Measurements from ENCODE around the gene PACRG.

The PACRG gene

DNA sequence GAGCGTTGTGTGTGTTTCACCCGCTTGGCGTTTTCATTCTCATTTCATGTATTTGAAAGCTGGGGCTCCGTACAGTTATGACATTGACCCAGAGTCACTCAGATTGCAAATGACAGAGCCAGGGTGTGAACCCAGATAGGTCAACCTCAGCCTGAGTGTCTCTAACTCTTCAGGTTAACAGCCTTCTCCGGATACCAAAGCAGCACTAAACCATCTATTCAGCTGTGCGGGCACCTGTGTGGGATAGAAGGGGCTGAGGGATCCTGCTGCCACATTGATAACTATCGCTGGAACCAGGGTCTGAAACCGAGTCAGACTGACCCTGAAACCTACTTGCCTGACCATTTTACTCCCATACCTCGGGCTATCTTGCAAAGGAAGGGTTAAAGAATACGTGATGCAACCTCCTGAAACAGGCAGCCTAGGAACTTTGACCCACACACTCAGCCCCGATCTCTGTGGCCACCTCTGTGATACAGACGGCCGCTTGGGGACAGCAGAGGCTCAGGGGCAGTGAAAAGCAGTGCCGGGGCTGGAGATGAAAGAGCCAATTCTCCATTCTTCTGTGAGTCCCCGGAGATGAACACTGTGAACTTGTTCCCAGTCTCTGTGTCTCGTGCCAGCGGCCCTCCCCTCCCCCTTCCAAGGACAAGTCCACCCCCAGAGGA is 453.2 kb downstream of the PACRG start:
- Histone ChIP-seq H2BK120ac (ENCODE audit: low read depth, low read length) (no peak overlapping the region), H3K36me3 (ENCODE audit: control insufficient read depth in 1 of 2, insufficient read depth in 2 of 2, low read depth in 1 of 2, low read length in 2 of 2) (no peaks in the 10 kb centered on the region), H3K9me3 (ENCODE audit: control insufficient read depth, low read length) (no peaks in the 10 kb centered on the region), H3K4ac (ENCODE audit: low read depth in 1 of 2, low read length in 2 of 2) (peak overlapping the region in 1 of 2 experiments; percentile 71), H3K79me1 (replicated peaks; ENCODE audit: low read length, poor library complexity, severe bottlenecking) (peaks cover 2% of the 10 kb centered on the region), H2BK15ac (ENCODE audit: low read depth, poor library complexity, severe bottlenecking) (no peak overlapping the region), H3K9ac (ENCODE audit: low read length) (peak overlapping the region; percentile 78), H3K4me1 (ENCODE audit: control insufficient read depth, insufficient read depth, low read depth, low read length) (peaks cover 5% of the 10 kb centered on the region), H4K91ac (ENCODE audit: low read length) (no peak overlapping the region), H3K27ac (ENCODE audit: low read length, poor library complexity, severe bottlenecking) (no peak overlapping the region), H3K4me3 (ENCODE audit: insufficient read depth in 1 of 2, low read depth in 1 of 2, low read length in 2 of 2) (peak overlapping the region in 1 of 2 experiments; percentile 48), H2BK5ac (ENCODE audit: low read depth, low read length, poor library complexity, severe bottlenecking) (no peak overlapping the region), H3K14ac (ENCODE audit: low read length in 2 of 2) (no peak overlapping the region), H2AFZ (ENCODE audit: low read depth, low read length) (no peak overlapping the region), H3K18ac (ENCODE audit: low read depth in 1 of 2, low read length in 2 of 2) (peak overlapping the region in 1 of 2 experiments; percentile 8), H3K4me2 (ENCODE audit: low read length, poor library complexity, severe bottlenecking) (peak overlapping the region; percentile 38), H3K23ac (ENCODE audit: low read length in 2 of 2) (no peak overlapping the region), H2BK12ac (ENCODE audit: low read length in 2 of 2) (peak overlapping the region in 1 of 2 experiments; percentile 42), H4K8ac (ENCODE audit: low read length) (peak overlapping the region; percentile 66), H3K27me3 (ENCODE audit: control insufficient read depth in 1 of 2, insufficient read depth in 1 of 2, low read length in 2 of 2) (no peaks in the 10 kb centered on the region), H2AK5ac (ENCODE audit: low read length, severe bottlenecking) (peak overlapping the region; percentile 67)
- WGBS = 61% methylated on average over 14 of the region's 17 CpGs
- DNase-seq = peak; percentile 40

GRCh38 chr6:163181666-163182180 is 453.9 kb downstream of the PACRG start:
- Histone ChIP-seq H3K27ac (ENCODE audit: low read length, poor library complexity, severe bottlenecking) (no peak overlapping the region), H3K18ac (ENCODE audit: low read depth in 1 of 2, low read length in 2 of 2) (no peak overlapping the region), H3K79me1 (replicated peaks; ENCODE audit: low read length, poor library complexity, severe bottlenecking) (peaks cover 2% of the 10 kb centered on the region), H2AFZ (ENCODE audit: low read depth, low read length) (no peak overlapping the region), H2AK5ac (ENCODE audit: low read length, severe bottlenecking) (no peak overlapping the region), H3K9ac (ENCODE audit: low read length) (peak overlapping the region; percentile 78), H3K4me3 (ENCODE audit: insufficient read depth in 1 of 2, low read depth in 1 of 2, low read length in 2 of 2) (peak overlapping the region in 1 of 2 experiments; percentile 48), H2BK15ac (ENCODE audit: low read depth, poor library complexity, severe bottlenecking) (no peak overlapping the region), H3K4ac (ENCODE audit: low read depth in 1 of 2, low read length in 2 of 2) (no peak overlapping the region), H2BK120ac (ENCODE audit: low read depth, low read length) (no peak overlapping the region), H3K27me3 (ENCODE audit: control insufficient read depth in 1 of 2, insufficient read depth in 1 of 2, low read length in 2 of 2) (no peaks in the 10 kb centered on the region), H4K91ac (ENCODE audit: low read length) (no peak overlapping the region), H4K8ac (ENCODE audit: low read length) (no peak overlapping the region), H3K23ac (ENCODE audit: low read length in 2 of 2) (no peak overlapping the region), H3K14ac (ENCODE audit: low read length in 2 of 2) (no peak overlapping the region), H3K36me3 (ENCODE audit: control insufficient read depth in 1 of 2, insufficient read depth in 2 of 2, low read depth in 1 of 2, low read length in 2 of 2) (no peaks in the 10 kb centered on the region), H3K4me1 (ENCODE audit: control insufficient read depth, insufficient read depth, low read depth, low read length) (peaks cover 5% of the 10 kb centered on the region), H2BK12ac (ENCODE audit: low read length in 2 of 2) (no peak overlapping the region), H2BK5ac (ENCODE audit: low read depth, low read length, poor library complexity, severe bottlenecking) (no peak overlapping the region), H3K4me2 (ENCODE audit: low read length, poor library complexity, severe bottlenecking) (no peak overlapping the region), H3K9me3 (ENCODE audit: control insufficient read depth, low read length) (no peaks in the 10 kb centered on the region)
- 85% methylated on average over 12 of the region's 16 CpGs for WGBS
- DNase-seq = no peak

DNA sequence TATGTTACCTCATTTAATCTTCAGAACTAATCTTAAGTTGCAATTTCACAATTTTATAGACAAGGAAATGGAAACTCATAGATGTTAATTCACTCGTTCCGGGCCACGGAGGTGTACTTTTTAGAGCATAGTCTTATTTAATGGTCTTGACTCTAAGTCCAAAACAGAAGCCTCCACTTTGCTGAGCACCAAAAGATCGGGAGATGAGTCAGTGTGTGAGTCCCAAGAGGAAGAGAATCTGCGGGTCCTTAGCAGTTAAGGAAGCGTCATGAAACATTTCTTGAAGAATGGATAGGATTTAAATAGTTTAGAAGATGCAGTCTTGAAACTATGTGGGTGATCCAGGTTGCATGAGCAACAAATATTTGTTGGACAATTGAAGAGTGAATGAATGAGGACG is 454.9 kb downstream of the PACRG start:
- no peak overlapping the region for H4K8ac ChIP-seq (ENCODE audit: low read length)
- H3K4me3 ChIP-seq (ENCODE audit: insufficient read depth in 1 of 2, low read depth in 1 of 2, low read length in 2 of 2) = no peak overlapping the region
- H3K27ac ChIP-seq (ENCODE audit: low read length, poor library complexity, severe bottlenecking) = no peak overlapping the region
- no peak overlapping the region for H3K14ac ChIP-seq (ENCODE audit: low read length in 2 of 2)
- H3K9ac ChIP-seq (ENCODE audit: low read length) = no peak overlapping the region
- no peak for DNase-seq
- no peak overlapping the region for H2AK5ac ChIP-seq (ENCODE audit: low read length, severe bottlenecking)
- WGBS = 92% methylated on average over 7 of the region's 7 CpGs
- H3K18ac ChIP-seq (ENCODE audit: low read depth in 1 of 2, low read length in 2 of 2) = no peak overlapping the region
- no peak overlapping the region for H3K4ac ChIP-seq (ENCODE audit: low read depth in 1 of 2, low read length in 2 of 2)
- no peak overlapping the region for H2BK12ac ChIP-seq (ENCODE audit: low read length in 2 of 2)
- peaks cover 5% of the 10 kb centered on the region for H3K4me1 ChIP-seq (ENCODE audit: control insufficient read depth, insufficient read depth, low read depth, low read length)
- no peak overlapping the region for H4K91ac ChIP-seq (ENCODE audit: low read length)
- no peak overlapping the region for H2AFZ ChIP-seq (ENCODE audit: low read depth, low read length)
- H3K79me1 ChIP-seq (replicated peaks; ENCODE audit: low read length, poor library complexity, severe bottlenecking) = peaks cover 2% of the 10 kb centered on the region
- no peaks in the 10 kb centered on the region for H3K9me3 ChIP-seq (ENCODE audit: control insufficient read depth, low read length)
- H3K23ac ChIP-seq (ENCODE audit: low read length in 2 of 2) = no peak overlapping the region
- no peak overlapping the region for H2BK5ac ChIP-seq (ENCODE audit: low read depth, low read length, poor library complexity, severe bottlenecking)
- H2BK120ac ChIP-seq (ENCODE audit: low read depth, low read length) = no peak overlapping the region
- H3K27me3 ChIP-seq (ENCODE audit: control insufficient read depth in 1 of 2, insufficient read depth in 1 of 2, low read length in 2 of 2) = no peaks in the 10 kb centered on the region
- H3K4me2 ChIP-seq (ENCODE audit: low read length, poor library complexity, severe bottlenecking) = no peak overlapping the region
- no peak overlapping the region for H2BK15ac ChIP-seq (ENCODE audit: low read depth, poor library complexity, severe bottlenecking)
- H3K36me3 ChIP-seq (ENCODE audit: control insufficient read depth in 1 of 2, insufficient read depth in 2 of 2, low read depth in 1 of 2, low read length in 2 of 2) = no peaks in the 10 kb centered on the region

DNA sequence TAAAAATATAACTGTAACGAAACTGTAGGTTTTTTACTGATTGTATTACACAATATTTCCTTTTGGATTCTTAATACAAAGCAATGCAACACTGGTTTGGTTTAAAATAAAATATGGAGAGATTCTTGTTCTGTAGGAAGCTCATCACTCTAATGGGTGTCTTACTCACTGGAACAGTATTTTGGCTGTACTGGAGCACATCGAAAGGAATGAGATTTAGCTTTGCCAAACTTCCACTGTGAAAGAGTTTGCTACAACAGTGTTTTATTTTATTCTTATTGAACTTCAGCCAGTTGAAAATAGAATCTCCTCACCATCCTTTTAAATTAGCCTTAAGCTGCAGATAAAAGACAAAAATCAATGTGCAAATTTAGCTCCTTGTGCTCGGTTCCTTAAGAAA is 456.0 kb downstream of the PACRG start:
- no peak overlapping the region for H3K18ac ChIP-seq (ENCODE audit: low read depth in 1 of 2, low read length in 2 of 2)
- no peak for DNase-seq
- H3K4me2 ChIP-seq (ENCODE audit: low read length, poor library complexity, severe bottlenecking) = no peak overlapping the region
- H2BK15ac ChIP-seq (ENCODE audit: low read depth, poor library complexity, severe bottlenecking) = no peak overlapping the region
- H3K4ac ChIP-seq (ENCODE audit: low read depth in 1 of 2, low read length in 2 of 2) = no peak overlapping the region
- H4K8ac ChIP-seq (ENCODE audit: low read length) = no peak overlapping the region
- H2AK5ac ChIP-seq (ENCODE audit: low read length, severe bottlenecking) = no peak overlapping the region
- no peak overlapping the region for H3K27ac ChIP-seq (ENCODE audit: low read length, poor library complexity, severe bottlenecking)
- no peak overlapping the region for H3K23ac ChIP-seq (ENCODE audit: low read length in 2 of 2)
- H3K4me3 ChIP-seq (ENCODE audit: insufficient read depth in 1 of 2, low read depth in 1 of 2, low read length in 2 of 2) = no peak overlapping the region
- H2AFZ ChIP-seq (ENCODE audit: low read depth, low read length) = no peak overlapping the region
- peaks cover 2% of the 10 kb centered on the region for H3K79me1 ChIP-seq (replicated peaks; ENCODE audit: low read length, poor library complexity, severe bottlenecking)
- no peak overlapping the region for H2BK5ac ChIP-seq (ENCODE audit: low read depth, low read length, poor library complexity, severe bottlenecking)
- no peak overlapping the region for H4K91ac ChIP-seq (ENCODE audit: low read length)
- H3K14ac ChIP-seq (ENCODE audit: low read length in 2 of 2) = no peak overlapping the region
- no peak overlapping the region for H2BK12ac ChIP-seq (ENCODE audit: low read length in 2 of 2)
- no peak overlapping the region for H2BK120ac ChIP-seq (ENCODE audit: low read depth, low read length)
- WGBS = 89% methylated on average over 2 of the region's 3 CpGs
- H3K27me3 ChIP-seq (ENCODE audit: control insufficient read depth in 1 of 2, insufficient read depth in 1 of 2, low read length in 2 of 2) = no peaks in the 10 kb centered on the region
- peak overlapping the region; percentile 50 for H3K9ac ChIP-seq (ENCODE audit: low read length)
- H3K36me3 ChIP-seq (ENCODE audit: control insufficient read depth in 1 of 2, insufficient read depth in 2 of 2, low read depth in 1 of 2, low read length in 2 of 2) = no peaks in the 10 kb centered on the region
- H3K9me3 ChIP-seq (ENCODE audit: control insufficient read depth, low read length) = no peaks in the 10 kb centered on the region
- peaks cover 5% of the 10 kb centered on the region for H3K4me1 ChIP-seq (ENCODE audit: control insufficient read depth, insufficient read depth, low read depth, low read length)
